Heart left ventricle (tissue), 13 donors: Measurements from ENCODE around the gene ZNF512B.
"Not testable (repeated sequence)": the region's sequence is repeated elsewhere in the genome, so short reads cannot be mapped to it uniquely, and the experiment has no call there.

Experiments
- CTCF ChIP-seq, 12 donors: fragments of 200-600 bp; sonication (generic) in 4 of 12; IDR thresholded peaks; one replicate each; pipeline versions ENCODE4 v1.5.0 to v1.8.0; 2018 to 2022; ENCODE audit warnings: antibody characterized with exemption in 12 of 12, mild to moderate bottlenecking in 5 of 12
- POLR2A ChIP-seq, 2 donors: fragments of 450-650 bp; IDR thresholded peaks; one replicate each; pipeline ENCODE4 v1.6.1; 2017; ENCODE audit warnings: antibody characterized with exemption in 2 of 2, mild to moderate bottlenecking in 2 of 2, moderate library complexity in 2 of 2
- donor health status: ischemic (EF 13 %, LVEDD 7.1; RV severe dilation, severe dysfunction).
- donor health status: DM: no; HTN: yes; CAD: no.
- donor health status: DM: no; HTN: no; CAD: no.
- donor health status: ischemic (EF 25% LVEDD 6.9; RV normal size, moderate dysfunction).
- donor health status: ischemic (EF 25% LVEDD 5.7; RV mildly dilated, moderate dysfunction).
- donor health status: ischemic (EF 35%, LVEDD 5.7; RV mildly dilated, moderate dysfunction).
- donor health status: nonischemic (EF 11% LVEDD 7.7; RV severe dilation, severe dysfunction).
- donor health status: DM: yes; HTN: yes; CAD: no.
- donor health status: PGD.
- donor health status: ischemic (EF 29% LVEDD 5.4; RV normal size, mild dysfunction).
- donor health status: nonischemic (EF 23%, LVEDD 6.1; RV moderate dilation, normal function).

- not testable (repeated sequence) for TF ChIP-seq CTCF, POLR2A (IDR thresholded peaks at IDR 0.05)
Measured at GRCh38 chr20:63971960-63972311, 2.2 kb upstream of the ZNF512B start.
